H9 (cell line): ENCODE results near the gene NEUROD4. TPM values are rescaled to one million over a fixed set of nuclear protein-coding genes. Genes with fewer than 3 reads are reported as not detected.
A peak's percentile ranks its signal among the peaks of the same experiment; 100 is the strongest.

ENCODE experiments used
- DNase-seq: peaks from one replicate; pipeline ENCODE4 v3.0.0-alpha.2; 2017
- H2AFZ ChIP-seq: one replicate; pipeline ENCODE4 v1.6.1; 2013; ENCODE audit warnings: mild to moderate bottlenecking, low read length, control low read depth, moderate library complexity
- H2AK5ac ChIP-seq: 2 replicates; pipeline ENCODE4 v1.6.1; 2013; ENCODE audit warnings: low read length, control low read depth, mixed read lengths; ENCODE audit not compliant: insufficient read length
- H2BK120ac ChIP-seq: one replicate; pipeline ENCODE4 v1.6.1; 2013; ENCODE audit warnings: low read depth, mild to moderate bottlenecking, low read length, control low read depth, inconsistent platforms; ENCODE audit not compliant: poor library complexity, severe bottlenecking
- H2BK12ac ChIP-seq: 2 replicates; pipeline ENCODE4 v1.6.1; 2013; ENCODE audit warnings: low read length, control low read depth, mixed read lengths, low read depth; ENCODE audit not compliant: insufficient read length
- H2BK15ac ChIP-seq: 2 replicates; pipeline ENCODE4 v1.6.1; 2013; ENCODE audit warnings: low read depth, low read length, control low read depth
- H2BK20ac ChIP-seq: one replicate; pipeline ENCODE4 v1.6.1; 2013; ENCODE audit warnings: low read depth, mild to moderate bottlenecking, low read length, control low read depth, inconsistent platforms; ENCODE audit not compliant: poor library complexity, severe bottlenecking
- H2BK5ac ChIP-seq: 2 replicates; pipeline ENCODE4 v1.6.1; 2013; ENCODE audit warnings: low read length, control low read depth, mixed read lengths; ENCODE audit not compliant: insufficient read length
- H3K14ac ChIP-seq: 2 replicates; pipeline ENCODE4 v1.6.1; 2013; ENCODE audit warnings: low read length, control low read depth; ENCODE audit not compliant: insufficient read depth
- H3K18ac ChIP-seq: 2 replicates; pipeline ENCODE4 v1.6.1; 2013; ENCODE audit warnings: low read depth, mild to moderate bottlenecking, mixed read lengths, low read length, control low read depth; ENCODE audit not compliant: insufficient read length
- H3K23ac ChIP-seq: 2 replicates; pipeline ENCODE4 v1.6.1; 2013; ENCODE audit warnings: low read length, control low read depth, mixed read lengths, low read depth; ENCODE audit not compliant: insufficient read length
- H3K23me2 ChIP-seq: 2 replicates; pipeline ENCODE4 v1.6.1; 2013; ENCODE audit warnings: low read depth, mild to moderate bottlenecking, mixed read lengths, low read length, control low read depth; ENCODE audit not compliant: insufficient read length, poor library complexity, severe bottlenecking
- H3K27ac ChIP-seq: 2 replicates; pipeline ENCODE4 v1.5.1; 2013; ENCODE audit warnings: low read length, control low read depth, mixed read lengths, low read depth; ENCODE audit not compliant: insufficient read length
- H3K27me3 ChIP-seq: 2 replicates; pipeline ENCODE4 v1.6.1; 2013; ENCODE audit warnings: low read length, control low read depth, inconsistent platforms; ENCODE audit not compliant: insufficient read depth
- H3K4ac ChIP-seq: 2 replicates; pipeline ENCODE4 v1.6.1; 2013; ENCODE audit warnings: low read depth, mild to moderate bottlenecking, control low read depth, inconsistent platforms, low read length, moderate library complexity
- H3K4me1 ChIP-seq: 2 replicates; pipeline ENCODE4 v1.6.1; 2013; ENCODE audit warnings: low read length, control low read depth, inconsistent platforms; ENCODE audit not compliant: insufficient read depth
- H3K4me2 ChIP-seq: 2 replicates; pipeline ENCODE4 v1.6.1; 2013; ENCODE audit warnings: low read length, control low read depth, mixed read lengths; ENCODE audit not compliant: insufficient read length, insufficient read depth
- H3K56ac ChIP-seq: 2 replicates; pipeline ENCODE4 v1.6.1; 2013; ENCODE audit warnings: low read depth, mild to moderate bottlenecking, mixed read lengths, low read length, control low read depth; ENCODE audit not compliant: insufficient read length
- H3K79me1 ChIP-seq: 2 replicates; pipeline ENCODE4 v1.6.1; 2013; ENCODE audit warnings: low read depth, mild to moderate bottlenecking, moderate library complexity, low read length, control low read depth, inconsistent platforms; ENCODE audit not compliant: insufficient read depth, poor library complexity, severe bottlenecking
- H3K79me2 ChIP-seq: 2 replicates; pipeline ENCODE4 v1.6.1; 2013; ENCODE audit warnings: low read length, control low read depth, inconsistent platforms; ENCODE audit not compliant: insufficient read depth
- H3K9ac ChIP-seq: 2 replicates; pipeline ENCODE4 v1.6.1; 2013; ENCODE audit warnings: low read length, control low read depth, mixed read lengths; ENCODE audit not compliant: insufficient read length; ENCODE audit errors: extremely low read depth
- H3K9me3 ChIP-seq: one replicate; pipeline ENCODE4 v1.6.1; 2013; ENCODE audit warnings: low read depth, low read length, inconsistent platforms; ENCODE audit not compliant: control insufficient read depth
- H3T11ph ChIP-seq: one replicate; pipeline ENCODE4 v1.6.1; 2013; ENCODE audit warnings: mild to moderate bottlenecking, low read length, control low read depth, inconsistent platforms
- H4K20me1 ChIP-seq: one replicate; pipeline ENCODE4 v1.6.1; 2013; ENCODE audit not compliant: control insufficient read depth, insufficient read length, insufficient read depth
- H4K5ac ChIP-seq: 2 replicates; pipeline ENCODE4 v1.6.1; 2013; ENCODE audit warnings: low read depth, mild to moderate bottlenecking, mixed read lengths, low read length, control low read depth; ENCODE audit not compliant: insufficient read length
- H4K8ac ChIP-seq: replicated peaks from 2 replicates; pipeline ENCODE4 v1.6.1; 2013; ENCODE audit warnings: low read length, control low read depth, mixed read lengths, low read depth; ENCODE audit not compliant: insufficient read length
- H4K91ac ChIP-seq: 2 replicates; pipeline ENCODE4 v1.6.1; 2013; ENCODE audit warnings: low read depth, mild to moderate bottlenecking, moderate library complexity, mixed read lengths, low read length, control low read depth; ENCODE audit not compliant: insufficient read length
- H3K27ac Mint-ChIP-seq, 3 experiments: 2 replicates in 2 of 3; 3 replicates in 1 of 3; pipeline ENCODE4 v1.8.0; 2020 to 2021; ENCODE audit warnings: mixed read lengths in 3 of 3, mild to moderate bottlenecking in 1 of 3, moderate library complexity in 1 of 3
- H3K27me3 Mint-ChIP-seq: 2 replicates; pipeline ENCODE4 v1.8.0; 2021; ENCODE audit warnings: low read depth, mild to moderate bottlenecking, moderate library complexity, mixed read lengths
- H3K36me3 Mint-ChIP-seq, 3 experiments: 2 replicates in 2 of 3; 3 replicates in 1 of 3; pipeline ENCODE4 v1.8.0; 2020 to 2021; ENCODE audit warnings: low read depth in 3 of 3, mixed read lengths in 3 of 3; ENCODE audit not compliant: insufficient read depth in 1 of 3
- H3K4me1 Mint-ChIP-seq, 2 experiments: 2 replicates each; pipeline ENCODE4 v1.8.0; 2020; ENCODE audit warnings: mixed read lengths in 2 of 2
- H3K4me3 Mint-ChIP-seq, 2 experiments: 2 replicates in 1 of 2; 3 replicates in 1 of 2; pipeline ENCODE4 v1.8.0; 2020 to 2021; ENCODE audit warnings: mild to moderate bottlenecking in 2 of 2, mixed read lengths in 2 of 2, moderate library complexity in 1 of 2
- H3K9me3 Mint-ChIP-seq, 2 experiments: 2 replicates in 1 of 2; 3 replicates in 1 of 2; pipeline ENCODE4 v1.8.0; 2020; ENCODE audit warnings: mild to moderate bottlenecking in 2 of 2, mixed read lengths in 2 of 2, moderate library complexity in 1 of 2
- CTCF ChIP-seq: fragments of 200-600 bp; sonication (generic); conservative IDR thresholded peaks from 3 replicates; pipeline ENCODE4 v1.8.0; 2021; ENCODE audit warnings: antibody characterized with exemption, mild to moderate bottlenecking
- WGBS: extraction: QIAGEN DNeasy Blood & Tissue Kit; methylation state at CpG from one replicate; pipeline ENCODE4 v1.1.7; 2013; ENCODE audit warnings: missing lambda C conversion rate, low lambda C conversion rate, mixed read lengths; ENCODE audit not compliant: insufficient read length; ENCODE audit errors: extremely low coverage; 5-methylcytosine and 5-hydroxymethylcytosine counted together
- total RNA-seq: library from RNA; stranded (reverse); gene quantifications from 2 replicates; pipeline ENCODE4 v1.2.1, GENCODE V29; 2021

Gene NEUROD4
- total RNA-seq, 1 experiment from 2014 or later, result not detected

GRCh38 chr12:55051197-55051947, 31.6 kb downstream of the NEUROD4 start:
- Histone ChIP-seq H2BK5ac (no peak overlapping the region), H4K8ac (no peak overlapping the region), H3K27ac (no peak overlapping the region), H3K56ac (no peak overlapping the region), H3K79me1 (no peaks in the 10 kb centered on the region), H3K14ac (no peak overlapping the region), H2BK20ac (no peak overlapping the region), H3K9ac (no peak overlapping the region), H4K5ac (no peak overlapping the region), H3T11ph (no peak overlapping the region), H3K27me3 (no peaks in the 10 kb centered on the region), H4K91ac (no peak overlapping the region), H3K4me1 (no peaks in the 10 kb centered on the region), H3K9me3 (no peaks in the 10 kb centered on the region), H3K79me2 (no peaks in the 10 kb centered on the region), H2AFZ (no peak overlapping the region), H2BK12ac (no peak overlapping the region), H3K23me2 (no peaks in the 10 kb centered on the region), H3K23ac (no peak overlapping the region), H4K20me1 (no peaks in the 10 kb centered on the region), H2BK120ac (no peak overlapping the region), H3K4me2 (no peak overlapping the region), H3K4ac (no peak overlapping the region), H2AK5ac (no peak overlapping the region), H3K18ac (no peak overlapping the region), H2BK15ac (no peak overlapping the region)
- Mint-ChIP-seq H3K4me3 (no peak overlapping the region), H3K9me3 (no peaks in the 10 kb centered on the region), H3K27me3 (peaks cover 9% of the 10 kb centered on the region), H3K36me3 (no peaks in the 10 kb centered on the region), H3K4me1 (peaks cover 7 to 14% of the 10 kb centered on the region in 2 experiments), H3K27ac (no peak overlapping the region)
- peak; percentile 46 for DNase-seq
- no CpG with 5 or more reads among the region's 7 CpGs for WGBS
- peak; percentile 41 for TF ChIP-seq CTCF
